Measurements from ENCODE around the gene GASK1A.

GRCh38 chr3:42964266-42964665, 14.8 kb upstream of the GASK1A start:
- no peak for TF ChIP-seq POLR2A (IDR thresholded peaks at IDR 0.05)
- TF ChIP-seq CTCF (IDR thresholded peaks at IDR 0.05) = no peak

All from breast epithelium (tissue), 3 donors.